ENCODE data around the gene TUG1.

Gene TUG1

DNA sequence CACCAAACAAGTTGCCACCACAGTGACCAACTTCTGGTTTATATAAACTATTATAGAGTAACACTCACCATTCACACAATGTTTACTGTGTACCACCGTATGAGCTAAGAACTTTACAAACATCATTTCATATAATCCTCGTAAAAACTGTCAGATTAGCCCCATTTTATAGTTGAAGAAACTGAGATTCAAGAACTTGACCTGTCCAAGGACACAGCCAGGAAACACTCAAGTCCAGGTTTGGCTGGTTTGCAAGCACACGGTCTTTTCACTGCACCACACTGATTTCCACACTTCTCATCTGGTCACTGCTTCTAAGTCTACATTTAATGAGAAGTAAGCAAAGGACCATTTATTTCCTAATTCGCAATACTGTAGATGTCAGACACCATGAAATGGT, 4.2 kb upstream of the TUG1 start:
- no peaks in the 10 kb centered on the region for H3K27me3 ChIP-seq (ENCODE audit: insufficient read depth, low read length, poor library complexity, severe bottlenecking)
- H4K20me1 ChIP-seq (ENCODE audit: insufficient read depth, low read length, poor library complexity, severe bottlenecking): peaks cover 19% of the 10 kb centered on the region
- no peak overlapping the region for H3K9ac ChIP-seq (ENCODE audit: low read depth, low read length, poor library complexity, severe bottlenecking)
- H3K9me2 ChIP-seq (replicated peaks; ENCODE audit: low read depth, low read length): no peaks in the 10 kb centered on the region
- H3K36me3 ChIP-seq (ENCODE audit: insufficient read depth, low read length): no peaks in the 10 kb centered on the region
- TF ChIP-seq EZH2phosphoT487 (IDR thresholded peaks at IDR 0.05; ENCODE audit: borderline replicate concordance) (no peak), CTCF (conservative IDR thresholded peaks at IDR 0.05; ENCODE audit: low read length) (no peak)
- H3F3A ChIP-seq (ENCODE audit: low read depth): no peaks in the 10 kb centered on the region
- H3K9me3 ChIP-seq (ENCODE audit: insufficient read depth, low read depth, low read length): no peaks in the 10 kb centered on the region
- peaks cover 61% of the 10 kb centered on the region for H3K79me2 ChIP-seq (ENCODE audit: insufficient read depth, low read length)
- peaks cover 16% of the 10 kb centered on the region for H3K4me1 ChIP-seq (ENCODE audit: insufficient read depth, low read length, poor library complexity, severe bottlenecking)
- no peak overlapping the region for H2AFZ ChIP-seq (ENCODE audit: low read length)
- H3K4me3 ChIP-seq (ENCODE audit: low read length, poor library complexity, severe bottlenecking): peak overlapping the region; percentile 98
- H3K4me2 ChIP-seq (ENCODE audit: low read depth, low read length, poor library complexity, severe bottlenecking): peak overlapping the region; percentile 62

DNA sequence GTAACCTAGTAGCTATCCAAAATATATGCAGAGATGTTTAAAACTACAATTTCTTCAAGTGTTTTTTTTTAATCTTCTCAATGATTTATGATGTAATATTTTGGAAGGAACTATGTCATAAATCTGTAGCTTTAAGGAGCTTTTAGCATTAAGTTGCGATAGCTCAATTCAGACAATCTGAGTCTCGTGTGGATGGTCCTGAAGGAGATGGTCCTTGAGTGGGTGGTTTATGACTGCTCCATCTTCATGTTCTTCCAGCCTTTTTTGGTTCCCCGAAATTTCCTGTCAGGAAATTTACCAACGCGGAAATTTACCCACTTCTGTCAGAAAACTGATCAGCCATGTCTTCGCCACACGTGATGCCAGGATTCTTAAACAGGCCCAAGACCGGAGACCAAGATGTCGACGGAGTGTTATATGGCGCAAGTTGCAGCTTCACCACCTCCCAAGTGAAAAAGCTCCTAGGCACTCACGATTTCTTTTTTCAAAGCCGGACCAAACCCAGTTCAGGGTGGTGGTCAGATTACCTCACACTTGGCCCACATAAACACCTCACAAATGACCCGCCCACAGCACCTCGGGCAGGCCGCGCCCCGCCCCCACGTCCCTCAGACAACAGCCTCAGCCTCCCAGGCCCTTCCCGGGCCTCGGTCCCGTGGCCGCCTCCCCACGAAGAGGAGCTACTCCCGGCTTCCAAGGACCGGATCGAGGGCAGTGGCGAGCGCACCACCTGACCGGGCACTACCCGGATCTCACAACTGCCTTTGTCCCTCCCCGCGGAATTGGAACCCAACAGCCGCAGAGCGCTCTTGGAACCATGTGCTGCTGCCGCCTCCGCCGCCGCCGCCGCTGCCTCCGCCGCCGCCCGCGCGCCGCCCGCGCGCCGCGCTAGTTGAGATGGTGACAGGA, 796 bp upstream of the TUG1 start, which contains the start of gene MORC2:
Gene MORC2 (minus strand): TSS at position 760 of the 909 bp plus-strand sequence. CDS start 885 bp downstream, outside the sequence.
- H3K9ac ChIP-seq (ENCODE audit: low read depth, low read length, poor library complexity, severe bottlenecking): peak within 1 kb of the TSS; percentile 80
- peaks cover 19% of the 10 kb centered on the region for H3K36me3 ChIP-seq (ENCODE audit: insufficient read depth, low read length)
- H3K79me2 ChIP-seq (ENCODE audit: insufficient read depth, low read length): peaks cover 92% of the 10 kb centered on the region
- H3K4me2 ChIP-seq (ENCODE audit: low read depth, low read length, poor library complexity, severe bottlenecking): peak within 1 kb of the TSS; percentile 96
- no peaks in the 10 kb centered on the region for H3F3A ChIP-seq (ENCODE audit: low read depth)
- no peaks in the 10 kb centered on the region for H3K27me3 ChIP-seq (ENCODE audit: insufficient read depth, low read length, poor library complexity, severe bottlenecking)
- TF ChIP-seq CTCF (conservative IDR thresholded peaks at IDR 0.05; ENCODE audit: low read length) (no peak), EZH2phosphoT487 (IDR thresholded peaks at IDR 0.05; ENCODE audit: borderline replicate concordance) (no peak)
- no peaks in the 10 kb centered on the region for H3K9me2 ChIP-seq (replicated peaks; ENCODE audit: low read depth, low read length)
- peaks cover 3% of the 10 kb centered on the region; the same call in 1 of the 2 replicates for H3K9me3 ChIP-seq (ENCODE audit: insufficient read depth, low read depth, low read length)
- H4K20me1 ChIP-seq (ENCODE audit: insufficient read depth, low read length, poor library complexity, severe bottlenecking): peaks cover 49% of the 10 kb centered on the region
- H2AFZ ChIP-seq (ENCODE audit: low read length): peak within 1 kb of the TSS; percentile 82
- peaks cover 39% of the 10 kb centered on the region for H3K4me1 ChIP-seq (ENCODE audit: insufficient read depth, low read length, poor library complexity, severe bottlenecking)
- H3K4me3 ChIP-seq (ENCODE audit: low read length, poor library complexity, severe bottlenecking): peak within 1 kb of the TSS; percentile 98

GRCh38 chr22:30969532-30970355, 679 bp downstream of the TUG1 start:
- Histone ChIP-seq H3K79me2 (ENCODE audit: insufficient read depth, low read length) (peaks cover 85% of the 10 kb centered on the region), H3K4me1 (ENCODE audit: insufficient read depth, low read length, poor library complexity, severe bottlenecking) (peaks cover 34% of the 10 kb centered on the region), H3K9me3 (ENCODE audit: insufficient read depth, low read depth, low read length) (peaks cover 3% of the 10 kb centered on the region; the same call in 1 of the 2 replicates), H3F3A (ENCODE audit: low read depth) (no peaks in the 10 kb centered on the region), H4K20me1 (ENCODE audit: insufficient read depth, low read length, poor library complexity, severe bottlenecking) (peaks cover 44% of the 10 kb centered on the region), H3K4me2 (ENCODE audit: low read depth, low read length, poor library complexity, severe bottlenecking) (peak overlapping the region; percentile 96), H3K27me3 (ENCODE audit: insufficient read depth, low read length, poor library complexity, severe bottlenecking) (no peaks in the 10 kb centered on the region), H3K36me3 (ENCODE audit: insufficient read depth, low read length) (peaks cover 30% of the 10 kb centered on the region), H3K9me2 (replicated peaks; ENCODE audit: low read depth, low read length) (no peaks in the 10 kb centered on the region), H3K4me3 (ENCODE audit: low read length, poor library complexity, severe bottlenecking) (peak overlapping the region; percentile 98), H2AFZ (ENCODE audit: low read length) (peak overlapping the region; percentile 76; the same call in 1 of the 2 replicates), H3K9ac (ENCODE audit: low read depth, low read length, poor library complexity, severe bottlenecking) (peak overlapping the region; percentile 80)
- TF ChIP-seq CTCF (conservative IDR thresholded peaks at IDR 0.05; ENCODE audit: low read length) (peak; percentile 26; the same call in 1 of the 2 replicates), EZH2phosphoT487 (IDR thresholded peaks at IDR 0.05; ENCODE audit: borderline replicate concordance) (no peak)
